Suprapubic skin (tissue), 4 donors: ENCODE results near the gene TLR7. TPM values are rescaled to one million over a fixed set of nuclear protein-coding genes. Genes with fewer than 3 reads are reported as not detected.

ENCODE experiments used
- DNase-seq, 2 donors: peaks; one replicate each; pipeline ENCODE4 v3.0.0-alpha.2; 2019; ENCODE audit warnings: low spot score in 2 of 2
- H3K27ac ChIP-seq: fragments of 200-600 bp; sonication (generic); one replicate; pipeline ENCODE4 v1.5.1; 2019
- H3K27me3 ChIP-seq: fragments of 200-600 bp; sonication (generic); one replicate; pipeline ENCODE4 v1.5.1; 2019
- H3K36me3 ChIP-seq: fragments of 200-600 bp; sonication (generic); one replicate; pipeline ENCODE4 v1.5.1; 2019
- H3K4me1 ChIP-seq: fragments of 200-600 bp; sonication (generic); one replicate; pipeline ENCODE4 v1.5.1; 2019
- H3K4me3 ChIP-seq: fragments of 200-600 bp; sonication (generic); one replicate; pipeline ENCODE4 v1.5.1; 2019; ENCODE audit warnings: mild to moderate bottlenecking
- H3K9me3 ChIP-seq: fragments of 200-600 bp; sonication (generic); one replicate; pipeline ENCODE4 v1.5.1; 2019
- CTCF ChIP-seq, 2 donors: fragments of 200-600 bp in 1 of 2; fragments of 450-650 bp in 1 of 2; sonication (generic) in 1 of 2; IDR thresholded peaks; one replicate each; pipeline ENCODE4 v1.5.1; 2016 to 2019; ENCODE audit warnings: antibody characterized with exemption in 2 of 2, mild to moderate bottlenecking in 1 of 2, moderate library complexity in 1 of 2
- EP300 ChIP-seq: sonication (generic); formaldehyde crosslinking; IDR thresholded peaks from one replicate; pipeline ENCODE4 v1.6.1; 2017; ENCODE audit warnings: antibody characterized with exemption
- POLR2A ChIP-seq, 2 donors: fragments of 450-650 bp; IDR thresholded peaks; one replicate each; pipeline ENCODE4 v1.6.1; 2017; ENCODE audit warnings: antibody characterized with exemption in 2 of 2, mild to moderate bottlenecking in 2 of 2, moderate library complexity in 2 of 2
- POLR2AphosphoS5 ChIP-seq, 3 donors: sonication (generic); formaldehyde crosslinking; IDR thresholded peaks; one replicate each; pipeline ENCODE4 v1.6.1; 2017; ENCODE audit warnings: antibody characterized with exemption in 3 of 3
- WGBS: methylation state at CpG from one replicate; pipeline ENCODE4 v1.1.5; 2018; 5-methylcytosine and 5-hydroxymethylcytosine counted together
- total RNA-seq, 4 donors: library from RNA; depleted of rRNA; stranded (reverse); fragments of >200 nt; gene quantifications; one replicate each; pipeline ENCODE4 v1.1.0, GENCODE V29; 2016

TLR7 gene
- total RNA-seq, 4 donors from 2014 or later = 0.15 to 0.38 TPM; not detected in 2

GRCh38 chrX:12894074-12895030 lies 27.5 kb downstream of the TLR7 start:
- Histone ChIP-seq H3K4me1 (no peaks in the 10 kb centered on the region), H3K9me3 (no peaks in the 10 kb centered on the region), H3K27ac (no peak overlapping the region), H3K4me3 (no peak overlapping the region), H3K36me3 (no peaks in the 10 kb centered on the region), H3K27me3 (no peaks in the 10 kb centered on the region)
- 55% methylated on average over 12 of the region's 12 CpGs for WGBS
- no peak for DNase-seq
- TF ChIP-seq POLR2AphosphoS5 (IDR thresholded peaks at IDR 0.05) = no peak
- peak in 1 of 2 donors; percentile 31 for TF ChIP-seq CTCF (IDR thresholded peaks at IDR 0.05)

DNA sequence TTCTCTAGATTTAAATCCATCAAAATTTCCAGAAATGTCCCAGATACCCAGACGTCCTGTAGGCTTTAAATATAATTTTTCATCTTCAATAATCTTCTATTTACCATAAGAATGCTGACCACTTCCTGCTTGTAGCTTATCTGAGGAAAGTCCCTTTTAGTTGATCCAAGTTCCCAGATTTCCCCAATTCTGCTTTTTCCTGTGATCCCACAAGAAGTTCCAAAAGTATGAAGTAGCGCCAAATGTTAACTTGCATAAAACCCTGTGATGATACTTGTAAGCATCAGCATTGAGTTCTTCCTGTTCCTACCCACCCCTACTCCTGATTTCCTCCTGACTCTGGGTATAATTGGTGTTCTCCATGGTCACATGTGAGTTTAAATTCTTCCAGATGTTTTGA lies 29.0 kb downstream of the TLR7 start:
- WGBS = 55% methylated on average over 2 of the region's 2 CpGs
- TF ChIP-seq POLR2A (IDR thresholded peaks at IDR 0.05) (no peak), POLR2AphosphoS5 (IDR thresholded peaks at IDR 0.05) (no peak), EP300 (no peak), CTCF (IDR thresholded peaks at IDR 0.05) (no peak)
- no peaks in the 10 kb centered on the region for H3K4me1 ChIP-seq
- H3K27ac ChIP-seq = no peak overlapping the region
- no peaks in the 10 kb centered on the region for H3K9me3 ChIP-seq
- H3K27me3 ChIP-seq = no peaks in the 10 kb centered on the region
- no peak for DNase-seq
- H3K4me3 ChIP-seq = no peak overlapping the region
- no peaks in the 10 kb centered on the region for H3K36me3 ChIP-seq

- no peak for DNase-seq
- 72% methylated on average over 4 of the region's 4 CpGs for WGBS
Measured at GRCh38 chrX:12896935-12897334, 30.1 kb downstream of the TLR7 start.

DNA sequence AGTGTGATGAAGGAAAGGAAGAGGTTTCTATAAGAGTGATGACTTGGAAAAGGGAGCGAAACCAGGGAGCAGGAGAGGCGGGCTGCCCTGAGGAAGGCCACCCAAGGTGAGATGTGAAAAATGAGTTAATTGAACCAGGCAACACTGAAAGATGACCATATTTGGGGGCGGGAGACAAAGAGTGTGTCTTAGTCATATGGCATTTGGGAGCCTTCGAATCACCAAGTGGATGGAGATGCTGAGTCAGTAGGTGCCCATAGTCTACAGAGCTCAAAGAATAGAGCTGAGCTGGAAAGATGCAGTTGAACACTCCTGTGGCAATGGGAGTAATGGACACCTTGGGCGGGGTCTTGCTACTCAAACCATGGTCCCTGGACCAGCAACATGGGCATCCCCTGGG lies 31.2 kb downstream of the TLR7 start:
- Histone ChIP-seq H3K4me1 (no peaks in the 10 kb centered on the region), H3K27ac (no peak overlapping the region), H3K4me3 (no peak overlapping the region), H3K9me3 (no peaks in the 10 kb centered on the region), H3K27me3 (no peaks in the 10 kb centered on the region), H3K36me3 (no peaks in the 10 kb centered on the region)
- WGBS = 83% methylated on average over 5 of the region's 5 CpGs
- DNase-seq = no peak
- TF ChIP-seq POLR2AphosphoS5 (IDR thresholded peaks at IDR 0.05) (no peak), EP300 (no peak), POLR2A (IDR thresholded peaks at IDR 0.05) (no peak), CTCF (IDR thresholded peaks at IDR 0.05) (no peak)

More at GRCh38 chrX:12896935-12897334, 30.1 kb downstream of the TLR7 start:
- TF ChIP-seq CTCF (IDR thresholded peaks at IDR 0.05) = no peak
- TF ChIP-seq POLR2AphosphoS5 (IDR thresholded peaks at IDR 0.05) = no peak
- no peak for TF ChIP-seq EP300
- TF ChIP-seq POLR2A (IDR thresholded peaks at IDR 0.05) = no peak
- no peaks in the 10 kb centered on the region for H3K4me1 ChIP-seq
- H3K27me3 ChIP-seq = no peaks in the 10 kb centered on the region
- no peak overlapping the region for H3K27ac ChIP-seq
- H3K4me3 ChIP-seq = no peak overlapping the region
- H3K36me3 ChIP-seq = no peaks in the 10 kb centered on the region
- H3K9me3 ChIP-seq = no peaks in the 10 kb centered on the region

DNA sequence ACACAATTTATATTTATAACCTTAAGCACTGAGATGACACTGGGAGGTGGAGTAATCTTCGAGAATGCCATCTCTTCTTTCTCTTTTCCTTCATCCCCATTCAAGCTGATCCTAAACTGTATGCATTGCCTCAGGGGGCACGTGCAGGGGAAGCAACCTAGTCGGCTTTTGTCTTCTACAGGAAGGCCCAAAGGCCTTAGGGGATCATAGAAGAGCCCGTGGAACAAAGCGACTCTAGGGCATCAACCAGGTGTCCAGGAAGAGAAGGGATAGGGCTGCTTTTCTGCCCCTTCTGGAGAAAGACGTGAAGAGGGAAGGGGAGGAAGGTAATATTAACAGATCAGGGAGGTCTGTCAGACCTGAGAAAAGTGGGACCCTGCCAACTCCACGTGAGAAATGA lies 32.6 kb downstream of the TLR7 start:
- 52% methylated on average over 7 of the region's 7 CpGs for WGBS
- DNase-seq = no peak
- TF ChIP-seq CTCF (IDR thresholded peaks at IDR 0.05) (no peak), POLR2A (IDR thresholded peaks at IDR 0.05) (no peak), POLR2AphosphoS5 (IDR thresholded peaks at IDR 0.05) (no peak), EP300 (no peak)
- Histone ChIP-seq H3K4me1 (no peaks in the 10 kb centered on the region), H3K4me3 (no peak overlapping the region), H3K27ac (no peak overlapping the region), H3K36me3 (no peaks in the 10 kb centered on the region), H3K27me3 (no peaks in the 10 kb centered on the region), H3K9me3 (no peaks in the 10 kb centered on the region)
